Measurements from ENCODE around the gene TNS2.
"Not testable (repeated sequence)": the region's sequence is repeated elsewhere in the genome, so short reads cannot be mapped to it uniquely, and the experiment has no call there.

Gene TNS2, protein sequence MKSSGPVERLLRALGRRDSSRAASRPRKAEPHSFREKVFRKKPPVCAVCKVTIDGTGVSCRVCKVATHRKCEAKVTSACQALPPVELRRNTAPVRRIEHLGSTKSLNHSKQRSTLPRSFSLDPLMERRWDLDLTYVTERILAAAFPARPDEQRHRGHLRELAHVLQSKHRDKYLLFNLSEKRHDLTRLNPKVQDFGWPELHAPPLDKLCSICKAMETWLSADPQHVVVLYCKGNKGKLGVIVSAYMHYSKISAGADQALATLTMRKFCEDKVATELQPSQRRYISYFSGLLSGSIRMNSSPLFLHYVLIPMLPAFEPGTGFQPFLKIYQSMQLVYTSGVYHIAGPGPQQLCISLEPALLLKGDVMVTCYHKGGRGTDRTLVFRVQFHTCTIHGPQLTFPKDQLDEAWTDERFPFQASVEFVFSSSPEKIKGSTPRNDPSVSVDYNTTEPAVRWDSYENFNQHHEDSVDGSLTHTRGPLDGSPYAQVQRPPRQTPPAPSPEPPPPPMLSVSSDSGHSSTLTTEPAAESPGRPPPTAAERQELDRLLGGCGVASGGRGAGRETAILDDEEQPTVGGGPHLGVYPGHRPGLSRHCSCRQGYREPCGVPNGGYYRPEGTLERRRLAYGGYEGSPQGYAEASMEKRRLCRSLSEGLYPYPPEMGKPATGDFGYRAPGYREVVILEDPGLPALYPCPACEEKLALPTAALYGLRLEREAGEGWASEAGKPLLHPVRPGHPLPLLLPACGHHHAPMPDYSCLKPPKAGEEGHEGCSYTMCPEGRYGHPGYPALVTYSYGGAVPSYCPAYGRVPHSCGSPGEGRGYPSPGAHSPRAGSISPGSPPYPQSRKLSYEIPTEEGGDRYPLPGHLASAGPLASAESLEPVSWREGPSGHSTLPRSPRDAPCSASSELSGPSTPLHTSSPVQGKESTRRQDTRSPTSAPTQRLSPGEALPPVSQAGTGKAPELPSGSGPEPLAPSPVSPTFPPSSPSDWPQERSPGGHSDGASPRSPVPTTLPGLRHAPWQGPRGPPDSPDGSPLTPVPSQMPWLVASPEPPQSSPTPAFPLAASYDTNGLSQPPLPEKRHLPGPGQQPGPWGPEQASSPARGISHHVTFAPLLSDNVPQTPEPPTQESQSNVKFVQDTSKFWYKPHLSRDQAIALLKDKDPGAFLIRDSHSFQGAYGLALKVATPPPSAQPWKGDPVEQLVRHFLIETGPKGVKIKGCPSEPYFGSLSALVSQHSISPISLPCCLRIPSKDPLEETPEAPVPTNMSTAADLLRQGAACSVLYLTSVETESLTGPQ (N-terminal part only)
- total RNA-seq = 0.78 to 3.6 reads per million in 2 experiments

DNA sequence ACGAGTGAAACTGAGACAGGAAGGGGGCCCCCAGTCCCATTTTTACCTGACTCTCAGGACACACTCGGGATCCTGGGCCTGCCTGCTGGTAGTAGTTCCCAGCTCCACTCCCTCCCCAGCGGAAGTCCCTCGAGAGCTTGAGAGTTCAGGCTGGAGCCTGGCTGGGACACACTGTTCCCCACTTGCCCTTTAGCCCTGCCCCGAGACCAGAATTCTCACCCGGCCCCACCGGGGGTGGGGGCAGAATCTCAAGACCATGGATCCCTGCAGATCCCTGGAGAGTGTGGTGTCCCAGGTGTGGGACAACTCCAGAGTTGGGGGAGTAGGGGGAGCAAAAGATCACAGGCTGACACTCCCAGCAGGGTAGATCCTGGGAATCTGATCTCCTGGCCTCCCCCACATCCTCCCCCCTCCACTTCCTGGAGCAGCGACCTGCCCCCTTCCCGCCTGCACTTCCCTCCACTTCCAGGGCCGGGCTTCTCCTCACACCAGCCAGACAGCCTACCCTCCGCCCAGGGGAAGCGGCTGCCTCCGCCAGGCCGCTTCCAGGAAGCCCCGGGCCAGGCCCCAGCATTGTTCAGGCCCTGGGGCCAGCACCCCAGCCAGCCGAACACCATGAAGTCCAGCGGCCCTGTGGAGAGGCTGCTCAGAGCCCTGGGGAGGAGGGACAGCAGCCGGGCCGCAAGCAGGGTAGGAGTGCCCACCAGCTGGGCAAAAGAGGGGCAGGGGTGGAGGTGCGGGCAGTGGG is at the start of gene TNS2:
TSS of gene TNS2 (plus strand) at position 495 of the 748 bp plus-strand sequence. CDS start at position 616, 121 bp downstream.
- DNase-seq (ENCODE audit: low read depth) = no peak

DNA sequence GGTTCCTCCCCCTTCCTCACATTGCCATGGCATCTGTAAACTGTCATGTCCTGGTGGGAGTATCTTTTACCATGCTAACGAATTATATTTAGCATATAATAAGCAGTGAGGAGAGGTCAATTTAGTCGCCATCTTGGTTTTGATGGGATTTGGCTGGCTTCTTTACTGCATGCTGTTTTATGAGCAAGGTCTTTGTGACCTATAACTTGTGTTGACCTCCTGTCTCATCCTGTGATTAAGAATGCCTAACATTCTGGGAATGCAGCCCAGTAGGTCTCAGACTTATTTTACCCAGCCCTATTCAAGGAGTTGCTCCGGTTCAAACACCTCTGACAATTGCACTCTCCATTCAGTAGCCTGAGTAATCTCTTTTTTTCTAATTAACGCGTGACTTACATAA is 45.7 kb upstream of the TNS2 start:
- DNase-seq (ENCODE audit: low read depth) = no peak

DNA sequence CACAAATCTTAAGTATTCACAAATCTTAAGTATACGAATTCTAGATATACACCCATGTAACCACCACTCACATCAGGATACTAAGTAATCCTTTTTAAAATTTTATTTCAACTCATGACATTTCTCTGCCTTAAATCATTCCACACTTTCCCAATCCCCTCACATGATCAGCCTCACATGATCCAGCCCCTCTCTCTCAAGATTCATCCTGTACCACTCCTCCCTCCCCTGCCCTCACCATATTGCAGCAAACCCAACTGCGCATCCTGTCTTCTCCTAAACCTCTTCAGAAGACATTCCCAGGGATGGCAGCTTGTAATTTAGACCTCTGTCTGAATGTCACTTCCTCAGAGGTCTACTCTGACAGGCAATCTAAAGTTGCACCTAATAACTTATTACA is 45.3 kb upstream of the TNS2 start:
- DNase-seq (ENCODE audit: low read depth) = no peak

DNA sequence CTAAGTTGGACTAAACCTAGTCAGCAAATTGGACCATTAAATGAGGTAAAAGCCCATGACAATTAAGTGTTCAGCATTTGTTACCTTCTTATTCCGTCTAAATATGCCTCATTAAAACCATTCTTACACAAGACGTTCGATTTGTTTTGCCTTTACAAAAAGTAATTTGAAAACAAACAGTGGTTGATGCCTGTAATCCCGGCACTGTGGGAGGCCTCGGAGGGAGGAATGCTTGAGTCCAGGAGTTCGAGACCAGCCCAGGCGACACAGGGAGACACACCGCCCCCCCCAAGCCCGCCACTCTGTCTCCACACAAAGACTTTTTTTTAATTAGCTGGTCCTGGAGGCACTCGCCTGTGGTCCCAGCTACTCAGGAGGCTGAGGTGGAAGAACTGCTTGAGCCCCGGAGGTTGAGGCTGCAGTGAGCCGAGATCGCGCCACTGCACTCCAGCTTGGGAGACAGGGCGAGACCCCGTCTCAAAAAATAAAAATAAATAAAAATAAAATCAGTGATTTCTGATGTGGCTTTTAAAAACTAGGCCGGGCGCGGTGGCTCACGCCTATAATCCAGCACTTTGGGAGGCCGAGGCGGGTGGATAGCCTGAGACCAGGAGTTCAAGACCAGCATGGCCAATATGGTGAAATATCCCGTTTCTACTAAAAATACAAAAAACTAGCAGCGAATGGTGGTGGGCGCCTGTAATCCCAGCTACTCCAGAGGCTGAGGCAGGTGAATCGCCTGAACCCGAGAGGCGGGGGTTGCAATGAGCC is 44.5 kb upstream of the TNS2 start:
- DNase-seq (ENCODE audit: low read depth) = no peak

DNA sequence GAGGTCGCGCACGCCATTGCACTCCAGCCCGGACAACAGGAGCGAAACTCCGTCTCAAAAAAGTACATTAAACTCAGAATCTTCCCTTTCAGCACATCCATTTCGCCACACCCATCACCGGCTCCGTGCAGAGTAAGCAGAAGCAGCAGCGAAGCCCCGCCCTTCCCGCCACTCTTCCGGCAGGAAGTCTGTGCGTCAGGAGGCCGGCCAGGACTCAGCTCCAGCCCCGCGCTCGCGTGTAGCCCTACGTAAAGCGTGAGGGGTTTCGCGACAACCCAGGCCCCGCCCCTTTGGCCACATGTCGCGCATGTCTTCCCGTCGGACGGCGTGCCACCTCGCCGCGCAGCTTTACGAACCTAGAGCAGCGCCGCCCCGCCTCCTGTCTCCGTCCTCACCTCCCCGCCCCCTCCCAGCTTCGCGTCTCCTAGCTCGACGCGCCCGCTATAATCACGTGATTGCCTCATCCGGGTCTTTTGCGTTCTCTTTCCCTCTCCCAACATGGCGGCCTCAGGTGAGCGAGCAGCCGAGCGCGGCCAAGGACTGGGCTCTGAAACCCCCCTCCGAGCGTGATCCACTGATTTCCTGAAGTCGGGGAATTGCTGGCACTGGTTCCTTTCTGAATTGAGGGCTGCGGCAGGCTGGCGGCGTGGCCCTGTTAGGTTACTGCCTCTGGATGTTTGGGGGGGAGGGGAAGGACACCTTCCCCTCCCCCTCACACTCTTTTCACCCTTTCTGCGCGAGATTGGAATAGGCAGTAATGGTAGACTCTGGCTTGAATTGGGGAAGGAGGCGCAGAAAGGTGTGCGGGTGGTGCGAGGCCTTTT is 43.7 kb upstream of the TNS2 start, which contains the start of gene EIF4B:
TSS of gene EIF4B (plus strand) at position 471 of the 824 bp plus-strand sequence. CDS start at position 499, 28 bp downstream.
- DNase-seq (ENCODE audit: low read depth) = peak; percentile 99

DNA sequence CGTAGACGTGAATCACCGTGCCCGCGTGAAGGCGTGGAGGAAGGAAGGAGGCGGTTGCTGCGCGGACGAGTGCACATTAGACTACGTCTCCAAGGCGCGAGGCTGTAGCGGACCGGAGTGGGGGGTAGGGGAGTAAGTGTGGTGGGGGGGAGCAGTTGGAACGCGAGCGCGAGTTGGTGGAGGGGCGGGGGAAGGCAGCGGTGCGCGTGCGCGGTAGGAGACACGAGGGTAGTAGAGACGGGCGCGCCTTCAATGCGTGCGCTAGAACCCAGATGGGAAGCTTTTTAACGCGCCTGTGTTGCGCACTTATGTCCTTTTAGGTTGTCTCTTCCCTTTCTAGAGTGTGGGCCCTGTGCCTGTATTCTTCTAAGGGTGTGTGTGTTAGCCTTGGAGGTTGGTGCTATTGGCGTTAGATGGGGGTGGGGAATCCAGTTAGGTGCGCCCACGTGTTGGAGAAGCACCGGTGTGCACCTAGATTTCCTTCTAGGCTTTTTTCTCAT is 43.0 kb upstream of the TNS2 start:
- DNase-seq (ENCODE audit: low read depth) = peak; percentile 71

DNA sequence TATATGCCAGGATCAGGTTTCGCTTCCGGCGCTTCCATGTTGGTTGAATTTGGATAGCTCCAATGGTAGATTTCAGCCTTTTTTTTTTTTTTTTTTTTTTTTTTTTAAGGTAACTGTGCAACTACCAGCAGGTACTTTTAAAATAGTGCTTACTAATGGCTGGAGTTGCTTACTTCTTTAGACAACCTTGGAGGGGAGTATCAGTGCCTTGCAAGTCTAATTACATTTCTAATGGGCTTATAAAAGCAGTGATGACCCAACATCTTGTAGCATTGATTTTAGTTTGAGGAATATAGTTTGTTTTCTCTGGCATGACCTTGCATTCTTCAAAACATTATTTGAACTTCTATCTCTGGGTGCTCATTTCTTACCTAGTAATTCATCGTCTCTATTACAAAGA is 42.5 kb upstream of the TNS2 start:
- DNase-seq (ENCODE audit: low read depth) = no peak

DNA sequence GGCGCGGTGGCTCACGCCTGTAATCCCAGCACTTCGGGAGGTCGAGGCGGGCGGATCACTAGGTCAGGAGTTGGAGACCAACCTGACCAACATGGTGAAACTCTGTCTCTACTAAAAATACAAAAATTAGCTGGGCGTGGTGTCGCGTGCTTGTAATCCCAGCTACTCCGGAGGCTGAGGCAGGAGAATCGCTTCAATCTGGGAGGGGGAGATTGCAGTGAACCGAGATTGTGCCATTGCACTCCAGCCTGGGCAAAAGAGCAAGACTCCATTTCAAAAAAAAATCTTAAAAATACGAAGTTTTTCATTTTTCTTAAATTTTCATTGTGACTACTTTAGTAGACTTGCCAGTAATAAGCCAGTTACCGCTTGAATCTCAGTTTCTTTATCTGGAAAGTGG is 41.1 kb upstream of the TNS2 start:
- DNase-seq (ENCODE audit: low read depth) = not testable (repeated sequence)

DNA sequence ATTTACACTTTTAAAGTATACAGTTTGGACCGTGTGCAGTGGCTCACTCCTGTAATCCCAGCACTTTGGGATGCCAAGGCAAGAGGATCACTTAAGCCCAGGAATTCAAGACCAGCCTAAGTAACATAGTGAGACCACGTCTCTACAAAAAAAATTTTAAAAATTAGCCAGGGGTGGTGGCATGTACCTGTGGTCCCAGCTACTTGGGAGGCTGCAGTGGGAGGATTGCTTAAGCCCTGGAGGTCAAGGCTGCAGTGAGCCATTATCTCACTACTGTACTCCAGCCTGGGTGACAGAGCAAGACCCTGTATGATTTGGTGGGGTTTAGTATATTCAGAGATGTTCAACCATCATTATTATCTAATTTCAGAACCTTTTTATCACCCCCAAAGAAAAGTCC is 38.9 kb upstream of the TNS2 start:
- DNase-seq (ENCODE audit: low read depth) = no peak

DNA sequence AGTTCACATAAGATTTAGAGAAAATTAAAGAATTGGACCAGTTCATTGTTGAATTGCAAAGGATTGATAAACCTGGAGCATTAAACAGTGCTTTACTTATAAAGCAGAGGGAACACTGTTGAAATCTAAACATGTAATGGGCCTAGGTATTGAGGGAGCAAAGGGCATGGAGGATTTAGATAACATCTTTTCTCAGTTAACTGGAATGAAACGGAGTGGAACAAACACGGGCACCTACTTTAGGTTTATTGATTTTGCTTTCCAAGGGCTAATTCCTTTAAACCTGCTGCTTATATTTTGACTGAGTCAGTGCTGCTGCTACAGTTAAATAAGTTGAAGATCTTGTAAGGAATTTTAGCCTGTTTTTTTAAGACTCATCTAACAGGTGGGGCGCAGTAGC is 38.0 kb upstream of the TNS2 start:
- DNase-seq (ENCODE audit: low read depth) = no peak

DNA sequence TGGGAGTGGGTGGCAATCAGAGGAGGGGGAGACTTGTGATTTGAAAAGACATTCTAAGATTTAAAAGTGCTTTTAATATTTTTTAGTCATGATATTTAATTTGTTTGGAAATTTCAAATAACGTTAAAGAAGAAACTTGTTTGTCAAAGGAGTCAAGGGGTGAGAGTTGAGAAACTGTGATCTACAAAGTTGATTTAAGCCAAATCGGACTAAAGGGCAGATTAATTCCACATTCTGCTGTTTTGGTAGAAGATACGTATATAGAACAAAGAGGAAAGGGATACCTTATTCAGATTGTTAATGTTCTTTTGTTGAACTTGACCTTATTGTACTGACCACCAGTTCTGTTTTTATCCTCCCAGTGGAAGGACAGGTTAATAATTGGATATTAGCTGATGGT is 36.9 kb upstream of the TNS2 start:
- no peak for DNase-seq (ENCODE audit: low read depth)

DNA sequence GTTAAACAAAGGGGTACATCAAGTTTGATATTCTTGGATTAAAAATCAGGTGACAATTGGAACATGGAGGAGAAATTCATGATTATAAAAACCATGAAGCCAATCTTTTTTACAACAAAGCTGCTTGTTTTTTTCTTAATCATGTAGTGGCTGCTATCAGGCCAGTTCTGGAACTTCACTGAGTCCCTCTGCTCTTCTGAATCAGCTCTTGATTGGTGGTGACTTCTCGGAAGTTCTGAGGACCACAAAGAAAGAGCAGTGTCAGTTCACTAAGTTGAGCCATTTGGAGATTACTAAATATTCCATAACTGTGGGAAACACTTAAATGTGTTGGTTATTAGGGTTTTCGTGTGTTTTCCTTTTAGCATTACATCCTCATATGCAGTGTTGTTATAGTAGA is 35.2 kb upstream of the TNS2 start:
- DNase-seq (ENCODE audit: low read depth) = no peak

DNA sequence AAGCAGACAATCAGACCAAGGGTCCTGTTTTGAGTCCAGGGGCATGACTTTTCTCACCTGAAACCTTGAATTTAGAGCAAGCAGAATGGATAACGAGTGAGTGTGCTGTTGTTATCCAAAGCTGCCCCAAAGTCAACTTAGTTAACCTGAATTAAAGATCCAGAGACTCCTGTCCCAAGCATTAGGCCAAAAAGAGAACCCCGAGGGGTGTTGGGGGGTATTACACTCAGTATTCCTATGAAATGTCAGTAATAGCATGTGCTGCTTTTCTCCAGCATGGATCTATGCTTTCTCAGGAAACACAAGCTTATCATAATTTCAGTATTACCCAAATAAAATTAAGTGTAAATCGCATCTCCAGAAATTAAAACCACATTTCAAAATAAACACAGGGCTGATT is 24.6 kb upstream of the TNS2 start:
- no peak for DNase-seq (ENCODE audit: low read depth)

DNA sequence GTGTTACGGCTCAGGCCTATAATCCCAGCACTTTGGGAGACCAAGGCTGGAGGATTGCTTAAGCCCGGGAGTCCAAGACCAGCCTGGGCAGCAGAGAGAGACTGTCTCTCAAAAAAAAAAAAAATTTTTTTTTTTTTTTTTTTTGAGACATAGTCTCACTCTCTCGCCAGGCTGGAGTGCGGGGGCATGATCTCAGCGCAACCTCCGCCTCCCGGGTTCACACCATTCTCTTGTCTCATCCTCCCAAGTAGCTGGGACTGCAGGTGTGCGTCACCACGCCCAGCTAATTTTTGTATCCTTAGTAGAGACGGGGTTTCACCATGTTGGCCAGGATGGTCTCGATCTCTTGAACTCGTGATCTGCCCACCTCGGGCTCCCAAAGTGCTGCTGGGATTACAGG is 22.9 kb upstream of the TNS2 start:
- not testable (repeated sequence) for DNase-seq (ENCODE audit: low read depth)

DNA sequence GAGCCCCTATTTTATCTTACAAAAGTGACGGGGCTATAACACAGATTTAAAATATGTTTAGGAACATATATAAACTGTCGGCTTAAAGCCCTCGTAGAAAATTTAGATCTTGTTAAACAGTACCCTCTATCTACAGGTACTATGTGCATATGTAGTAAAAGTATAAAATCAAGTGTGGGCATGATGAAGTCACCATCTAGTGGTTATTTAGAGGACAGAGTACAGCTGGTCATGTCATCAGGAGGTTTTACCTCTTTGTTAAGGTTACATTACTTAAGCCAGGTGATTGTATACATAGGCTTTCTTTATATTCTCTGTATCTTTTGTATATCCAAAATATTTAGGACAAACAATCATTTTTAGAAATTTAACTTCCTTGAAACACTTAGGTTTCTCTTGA is 18.2 kb upstream of the TNS2 start:
- no peak for DNase-seq (ENCODE audit: low read depth)

DNA sequence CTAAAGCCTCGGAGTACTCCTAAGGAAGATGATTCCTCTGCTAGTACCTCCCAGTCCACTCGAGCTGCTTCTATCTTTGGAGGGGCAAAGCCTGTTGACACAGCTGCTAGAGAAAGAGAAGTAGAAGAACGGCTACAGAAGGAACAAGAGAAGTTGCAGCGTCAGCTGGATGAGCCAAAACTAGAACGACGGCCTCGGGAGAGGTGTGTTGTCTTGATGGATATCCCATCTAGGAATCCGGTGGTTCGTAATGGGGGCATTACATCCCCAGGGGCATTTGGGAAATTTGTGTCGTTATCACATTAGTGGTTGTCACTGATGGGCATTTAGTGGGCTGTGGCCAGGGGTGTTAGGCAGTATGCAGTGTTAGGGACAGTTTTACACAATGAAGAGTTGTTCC is 16.0 kb upstream of the TNS2 start:
- DNase-seq (ENCODE audit: low read depth) = not testable (repeated sequence)

DNA sequence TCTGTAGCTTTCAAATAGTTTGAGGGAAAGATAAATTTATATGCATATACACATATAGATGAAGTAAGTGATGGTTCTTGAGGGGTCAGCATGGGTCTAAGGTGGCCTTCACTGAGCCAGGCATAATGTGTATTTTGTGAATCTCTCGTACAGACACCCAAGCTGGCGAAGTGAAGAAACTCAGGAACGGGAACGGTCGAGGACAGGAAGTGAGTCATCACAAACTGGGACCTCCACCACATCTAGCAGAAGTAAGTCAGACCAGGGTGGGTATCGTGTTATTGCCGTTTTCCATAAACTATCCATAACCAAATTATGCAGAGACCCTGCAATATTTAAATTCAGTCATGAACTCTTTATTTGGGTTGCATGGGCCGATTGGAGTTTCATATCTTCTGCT is 15.4 kb upstream of the TNS2 start:
- no peak for DNase-seq (ENCODE audit: low read depth)

DNA sequence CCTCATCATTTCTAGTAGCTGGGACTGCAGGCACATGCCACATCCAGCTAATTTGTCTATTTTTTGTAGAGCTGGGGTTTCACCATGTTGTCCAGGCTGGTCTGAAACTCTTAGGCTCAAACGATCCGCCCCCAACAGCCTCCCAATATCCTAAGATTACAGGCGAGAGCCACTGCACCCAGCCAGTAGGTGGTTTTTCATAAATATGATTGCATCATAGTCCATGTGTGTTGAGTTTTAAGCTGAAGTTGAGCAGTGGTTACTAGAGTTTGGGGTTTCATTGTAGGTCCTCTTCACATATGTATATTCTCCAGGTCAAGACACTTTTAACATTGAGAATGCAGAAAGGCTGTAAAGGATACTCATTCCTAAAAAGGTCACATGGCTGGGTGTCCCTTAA is 13.1 kb upstream of the TNS2 start:
- DNase-seq (ENCODE audit: low read depth) = no peak

DNA sequence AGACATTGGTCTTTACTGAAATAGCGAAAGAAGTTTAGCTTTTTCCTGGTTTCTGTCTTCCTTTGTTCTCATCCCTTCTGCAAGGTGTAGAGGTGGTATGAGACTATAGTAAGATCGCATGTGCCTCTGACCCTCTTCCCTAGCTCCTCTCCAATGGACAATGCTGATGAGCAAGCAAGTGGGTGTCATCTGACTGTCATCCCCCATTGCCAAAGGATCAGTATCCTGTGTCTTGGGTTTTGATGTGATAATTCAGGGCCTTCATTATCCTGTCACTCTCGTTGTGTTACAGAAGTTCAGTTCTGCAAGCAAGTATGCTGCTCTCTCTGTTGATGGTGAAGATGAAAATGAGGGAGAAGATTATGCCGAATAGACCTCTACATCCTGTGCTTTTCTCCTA is 10.0 kb upstream of the TNS2 start:
- DNase-seq (ENCODE audit: low read depth) = no peak
